HFFc6 (cell line): ENCODE measurements around the gene CHCHD6. TPM values are rescaled to one million over a fixed set of nuclear protein-coding genes. Genes with fewer than 3 reads are reported as not detected.

ENCODE experiments used
- DNase-seq: peaks from one replicate; pipeline ENCODE4 v3.0.0-alpha.2; 2018
- H3K27ac Mint-ChIP-seq: 2 replicates; pipeline ENCODE4 v1.8.0; 2020; ENCODE audit warnings: mild to moderate bottlenecking, mixed read lengths
- H3K27me3 Mint-ChIP-seq: 2 replicates; pipeline ENCODE4 v1.8.0; 2021; ENCODE audit warnings: mild to moderate bottlenecking, moderate library complexity, mixed read lengths; ENCODE audit not compliant: insufficient read depth
- H3K36me3 Mint-ChIP-seq: 2 replicates; pipeline ENCODE4 v1.8.0; 2021; ENCODE audit warnings: low read depth, mixed read lengths
- H3K4me1 Mint-ChIP-seq: 2 replicates; pipeline ENCODE4 v1.8.0; 2020; ENCODE audit warnings: low read depth, mixed read lengths
- H3K4me3 Mint-ChIP-seq: 2 replicates; pipeline ENCODE4 v1.8.0; 2020; ENCODE audit warnings: mild to moderate bottlenecking, moderate library complexity, mixed read lengths
- H3K9me3 Mint-ChIP-seq: 2 replicates; pipeline ENCODE4 v1.8.0; 2020; ENCODE audit warnings: mild to moderate bottlenecking, mixed read lengths
- total RNA-seq, 6 experiments: library from RNA; stranded (reverse); fragmentation: NEBNext Ultra II Directional; extraction: Animal tissue kit (Norgen Biotek cat#: 25700); gene quantifications; 2 replicates in 1 of 6; 3 replicates in 5 of 6; pipeline ENCODE4 v1.2.3, GENCODE V29; 2021
- TF ChIP-seq, protein P1 (sequence below): fragments of 200-600 bp; sonication (generic); IDR thresholded peaks from 2 replicates; pipeline ENCODE4 v1.5.0; 2021; ENCODE audit warnings: antibody characterized with exemption, mild to moderate bottlenecking

Gene CHCHD6
- total RNA-seq, 6 experiments from 2014 or later, result 18.6 to 22.9 (median 19.9) TPM

DNA sequence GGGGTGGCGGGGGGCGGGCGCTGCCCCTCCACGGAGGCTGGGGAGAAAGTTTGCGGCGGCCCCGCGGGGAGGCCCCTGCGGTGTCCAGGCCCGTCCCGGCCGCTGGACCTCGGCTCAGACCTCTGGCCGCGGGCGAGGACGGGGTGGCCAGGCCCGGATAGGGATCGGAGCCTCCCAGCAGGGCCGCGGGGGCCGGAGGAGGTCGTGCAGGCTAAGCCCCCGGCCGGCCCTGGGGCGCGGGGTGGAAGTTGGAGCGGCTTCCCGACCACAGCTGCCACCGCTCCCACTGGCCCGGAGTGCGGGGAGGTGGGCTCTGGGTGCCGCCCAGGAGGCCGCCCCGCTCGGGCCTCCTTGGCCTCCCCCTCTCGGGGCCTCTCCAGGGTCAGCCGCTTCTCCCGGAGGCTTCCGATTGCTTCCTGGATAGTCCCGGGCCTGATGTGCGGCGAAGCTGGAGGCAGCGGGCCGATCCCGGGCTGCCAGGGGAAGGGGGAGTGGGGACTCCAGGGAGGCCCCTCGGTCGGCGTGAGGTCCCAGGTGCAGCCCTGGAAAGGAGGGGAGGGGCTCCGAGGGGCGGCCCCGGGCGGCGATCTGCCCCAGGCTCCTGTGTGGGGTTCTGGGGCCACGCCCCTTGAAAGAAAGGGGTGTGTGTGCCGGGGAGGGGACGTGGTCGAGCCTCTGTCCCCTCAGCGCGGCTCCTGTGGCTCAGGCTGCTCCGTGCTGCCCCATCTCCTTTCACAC lies 279.8 kb downstream of the CHCHD6 start:
- peaks cover 2% of the 10 kb centered on the region for H3K27me3 Mint-ChIP-seq
- H3K27ac Mint-ChIP-seq, result no peak overlapping the region
- no peaks in the 10 kb centered on the region for H3K36me3 Mint-ChIP-seq
- H3K4me1 Mint-ChIP-seq, result peaks cover 32% of the 10 kb centered on the region
- TF ChIP-seq, protein P1, sequence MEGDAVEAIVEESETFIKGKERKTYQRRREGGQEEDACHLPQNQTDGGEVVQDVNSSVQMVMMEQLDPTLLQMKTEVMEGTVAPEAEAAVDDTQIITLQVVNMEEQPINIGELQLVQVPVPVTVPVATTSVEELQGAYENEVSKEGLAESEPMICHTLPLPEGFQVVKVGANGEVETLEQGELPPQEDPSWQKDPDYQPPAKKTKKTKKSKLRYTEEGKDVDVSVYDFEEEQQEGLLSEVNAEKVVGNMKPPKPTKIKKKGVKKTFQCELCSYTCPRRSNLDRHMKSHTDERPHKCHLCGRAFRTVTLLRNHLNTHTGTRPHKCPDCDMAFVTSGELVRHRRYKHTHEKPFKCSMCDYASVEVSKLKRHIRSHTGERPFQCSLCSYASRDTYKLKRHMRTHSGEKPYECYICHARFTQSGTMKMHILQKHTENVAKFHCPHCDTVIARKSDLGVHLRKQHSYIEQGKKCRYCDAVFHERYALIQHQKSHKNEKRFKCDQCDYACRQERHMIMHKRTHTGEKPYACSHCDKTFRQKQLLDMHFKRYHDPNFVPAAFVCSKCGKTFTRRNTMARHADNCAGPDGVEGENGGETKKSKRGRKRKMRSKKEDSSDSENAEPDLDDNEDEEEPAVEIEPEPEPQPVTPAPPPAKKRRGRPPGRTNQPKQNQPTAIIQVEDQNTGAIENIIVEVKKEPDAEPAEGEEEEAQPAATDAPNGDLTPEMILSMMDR, result no peak
- no peak for DNase-seq
- H3K4me3 Mint-ChIP-seq, result peak overlapping the region; percentile 83
- no peaks in the 10 kb centered on the region for H3K9me3 Mint-ChIP-seq

DNA sequence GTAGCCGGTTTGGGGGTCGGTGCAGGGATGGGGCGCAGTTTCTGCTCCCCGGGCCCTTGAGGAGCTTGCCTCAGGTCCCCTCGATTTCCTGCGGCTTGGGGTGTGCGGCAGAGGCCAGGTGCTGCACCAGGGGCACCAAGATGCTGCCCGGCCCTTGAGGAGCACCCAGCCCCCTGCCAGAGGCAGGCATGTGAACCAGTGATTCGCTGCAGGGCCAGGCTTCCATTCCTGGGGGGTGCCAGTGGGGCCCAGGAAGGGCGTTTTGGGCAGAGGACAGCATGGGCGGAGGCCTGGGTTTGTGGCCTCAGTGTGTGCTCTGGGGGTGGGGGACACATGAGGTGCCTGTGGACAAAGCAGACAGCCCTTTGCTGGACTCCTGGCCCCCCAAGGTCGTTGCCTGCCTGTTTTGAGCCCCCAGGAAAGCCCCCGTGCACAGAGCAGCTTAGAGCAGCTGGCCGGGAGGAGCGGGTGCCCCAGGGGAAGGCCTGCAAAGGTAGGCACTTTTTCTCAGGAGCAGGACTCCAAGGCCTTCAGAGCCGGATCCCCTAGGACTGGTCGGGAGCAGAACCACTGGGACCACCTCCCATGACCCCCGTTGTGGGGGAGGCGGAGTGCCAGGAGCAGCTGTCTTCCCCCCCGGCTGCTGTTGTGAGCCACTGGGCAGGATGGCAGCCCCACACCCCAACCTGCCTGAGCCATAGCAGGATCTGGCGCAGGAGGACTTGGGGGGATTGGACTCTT lies 280.5 kb downstream of the CHCHD6 start:
- peak overlapping the region; percentile 83 for H3K4me3 Mint-ChIP-seq
- no peak for DNase-seq

DNA sequence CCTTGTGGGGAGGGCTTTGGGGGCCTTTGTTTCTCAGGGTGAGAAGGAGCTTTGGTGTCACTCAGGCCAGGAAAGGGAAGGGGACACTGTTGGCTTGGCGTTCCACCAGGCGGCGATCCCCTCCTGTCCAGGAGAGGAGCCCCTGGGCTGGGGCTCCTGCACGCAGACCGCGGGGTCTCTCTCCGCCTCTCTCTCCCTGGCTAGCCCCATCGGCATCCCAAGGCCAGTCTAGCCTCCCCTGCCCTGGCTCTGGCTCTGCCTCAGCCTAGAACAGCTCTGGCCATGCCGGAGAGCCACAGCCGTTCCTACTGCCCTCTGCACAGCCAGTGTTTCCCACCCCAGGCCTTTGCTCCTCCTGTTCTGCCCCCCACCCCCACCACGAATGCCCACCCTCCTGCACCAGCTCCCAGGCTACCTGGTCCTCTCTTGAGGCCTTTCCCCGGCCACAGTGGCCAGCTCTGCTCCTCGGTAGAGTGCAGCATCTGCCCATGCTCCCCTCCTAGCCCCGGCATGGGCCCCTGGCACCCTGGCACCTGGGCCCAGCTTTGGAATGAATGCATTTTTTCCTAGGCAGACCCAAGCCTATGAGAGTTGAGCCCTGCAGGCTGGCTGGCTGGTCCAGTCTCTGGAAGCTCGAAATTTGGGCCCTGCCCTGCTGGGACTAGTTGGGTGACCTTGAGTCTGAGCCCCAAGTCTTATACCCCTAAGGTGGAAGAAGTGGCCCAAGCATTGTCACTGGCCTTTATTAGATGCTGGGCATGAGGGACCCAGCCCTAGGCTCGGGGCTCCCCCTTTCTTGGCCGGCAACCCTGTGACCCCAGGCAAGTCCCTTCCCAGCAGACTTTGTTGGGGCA lies 281.3 kb downstream of the CHCHD6 start:
- Mint-ChIP-seq H3K9me3 (no peaks in the 10 kb centered on the region), H3K27ac (no peak overlapping the region), H3K36me3 (no peaks in the 10 kb centered on the region), H3K4me1 (peaks cover 26% of the 10 kb centered on the region), H3K27me3 (no peaks in the 10 kb centered on the region), H3K4me3 (peak overlapping the region; percentile 83; the same call in 1 of the 2 replicates)
- no peak for DNase-seq
- TF ChIP-seq, protein P1, result no peak

More for the DNA sequence above, 280.5 kb downstream of the CHCHD6 start:
- H3K9me3 Mint-ChIP-seq, result no peaks in the 10 kb centered on the region
- no peaks in the 10 kb centered on the region; the same call in none of the 2 replicates for H3K27me3 Mint-ChIP-seq
- H3K27ac Mint-ChIP-seq, result no peak overlapping the region
- peaks cover 26% of the 10 kb centered on the region for H3K4me1 Mint-ChIP-seq
- no peaks in the 10 kb centered on the region for H3K36me3 Mint-ChIP-seq
- TF ChIP-seq, protein P1, result no peak

DNA sequence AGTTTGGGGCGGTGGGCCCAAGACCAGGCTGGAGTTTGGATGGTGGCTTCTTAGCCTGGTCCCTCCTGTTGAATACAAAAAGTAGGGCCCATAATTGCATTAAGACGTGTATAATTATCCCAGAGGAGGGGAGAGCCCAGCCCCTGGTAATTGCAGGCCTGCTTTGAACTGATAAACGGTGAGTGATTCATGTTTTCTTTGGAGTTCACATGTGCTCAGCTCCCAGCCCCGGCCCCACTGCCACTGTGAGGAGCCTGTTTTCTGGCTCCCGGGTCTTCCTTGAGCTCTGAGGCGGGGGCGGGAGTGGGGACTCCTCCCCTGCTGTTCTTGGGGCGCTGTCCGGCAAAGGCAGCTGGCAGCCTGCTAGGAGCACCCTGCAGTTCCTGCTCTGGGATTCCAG lies 282.0 kb downstream of the CHCHD6 start:
- TF ChIP-seq, protein P1, result no peak
- H3K27me3 Mint-ChIP-seq, result no peaks in the 10 kb centered on the region
- peaks cover 26% of the 10 kb centered on the region for H3K4me1 Mint-ChIP-seq
- 0 out of 2 replicates have a peak overlapping the region, but pooled peaks have one; percentile 16 for H3K27ac Mint-ChIP-seq
- no peaks in the 10 kb centered on the region for H3K36me3 Mint-ChIP-seq
- DNase-seq, result no peak
- 0 out of 2 replicates have a peak overlapping the region, but pooled peaks have one; percentile 30 for H3K4me3 Mint-ChIP-seq
- H3K9me3 Mint-ChIP-seq, result no peaks in the 10 kb centered on the region

DNA sequence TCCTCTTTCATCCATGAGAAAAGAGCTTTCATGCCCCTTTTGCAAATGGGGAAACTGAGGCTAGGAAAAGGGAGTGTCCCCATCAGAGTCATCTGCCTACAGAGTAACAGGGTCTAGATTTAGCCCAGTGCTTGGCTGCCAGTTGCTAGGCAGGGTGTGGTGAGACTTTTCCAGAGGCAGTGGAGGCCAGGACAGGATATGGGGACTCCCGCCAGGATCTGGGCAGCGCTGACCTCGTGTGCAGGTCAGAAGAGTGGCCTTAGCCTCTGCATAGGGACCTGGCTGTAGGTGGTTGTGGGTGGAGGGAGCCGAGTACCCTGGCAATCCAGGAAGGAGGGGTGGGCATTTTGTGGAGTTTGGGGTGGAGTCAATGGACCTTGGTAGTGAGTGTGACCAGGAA lies 283.1 kb downstream of the CHCHD6 start:
- no peaks in the 10 kb centered on the region for H3K36me3 Mint-ChIP-seq
- no peaks in the 10 kb centered on the region for H3K27me3 Mint-ChIP-seq
- H3K27ac Mint-ChIP-seq, result peak overlapping the region; percentile 18; the same call in 1 of the 2 replicates
- peaks cover 18% of the 10 kb centered on the region for H3K4me1 Mint-ChIP-seq
- no peak overlapping the region for H3K4me3 Mint-ChIP-seq
- TF ChIP-seq, protein P1, result no peak
- no peaks in the 10 kb centered on the region for H3K9me3 Mint-ChIP-seq
- no peak for DNase-seq
